ENCODE data around the gene RBM8A.

RBM8A gene

DNA sequence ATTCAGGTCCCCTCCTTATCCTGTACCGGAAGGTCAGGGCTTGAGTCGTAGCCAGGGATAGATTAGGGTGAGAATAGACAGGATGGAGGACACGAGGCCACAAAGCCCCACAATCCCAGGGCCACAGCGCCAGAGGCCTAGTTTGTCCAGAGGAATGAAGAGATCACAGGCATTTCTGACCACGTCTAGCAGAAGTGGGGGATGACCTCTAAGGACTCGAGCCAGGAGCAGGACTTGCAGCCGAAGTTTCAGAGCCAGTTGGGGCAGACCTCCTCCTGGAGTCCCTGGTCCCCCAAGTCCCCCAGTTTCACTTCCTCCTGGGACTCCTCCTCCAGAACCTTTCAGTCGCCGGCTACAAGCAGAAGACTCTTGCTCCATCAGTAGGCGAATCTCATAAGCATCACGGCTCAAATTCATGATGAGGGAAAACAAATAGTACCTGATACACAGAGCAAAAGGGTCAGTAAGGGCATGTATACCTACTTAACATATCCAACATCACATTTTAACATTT is 15.1 kb downstream of the RBM8A start:
- Histone ChIP-seq H3K9me3 (ENCODE audit: low read depth, low read length) (no peaks in the 10 kb centered on the region), H3K9ac (ENCODE audit: insufficient read length) (no peak overlapping the region), H3K27ac (no peak overlapping the region), H3K36me3 (ENCODE audit: insufficient read depth, low read length) (no peaks in the 10 kb centered on the region; the same call in 1 of the 2 replicates), H3K4me3 (no peak overlapping the region)
- TF ChIP-seq EZH2 (IDR thresholded peaks at IDR 0.05) (no peak), FOXP2 (optimal IDR thresholded peaks at IDR 0.05; ENCODE audit: control extremely low read depth, extremely low read length, insufficient read depth) (no peak), POLR2AphosphoS5 (IDR thresholded peaks at IDR 0.05; ENCODE audit: borderline replicate concordance, low read depth, low read length) (no peak)
- DNase-seq (ENCODE audit: low read depth, low spot score) = no peak

DNA sequence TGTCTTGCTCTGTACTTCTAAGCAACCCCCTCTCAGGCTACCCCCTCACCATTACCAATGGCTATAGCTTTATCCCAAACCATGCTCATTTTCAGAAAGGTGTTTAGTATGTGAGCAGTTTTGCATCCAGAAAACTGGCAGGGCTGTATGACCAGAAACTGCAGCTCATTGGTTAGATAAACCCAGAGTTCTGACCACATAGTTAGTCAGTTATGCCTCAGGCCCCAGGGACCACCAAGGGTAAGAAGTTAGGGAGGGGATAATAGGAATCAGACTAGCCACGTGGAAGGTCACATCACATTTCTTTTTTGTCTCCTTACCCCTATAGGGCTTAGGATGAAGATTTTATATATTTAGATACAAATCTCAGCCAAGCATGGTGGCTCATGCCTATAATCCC is 18.6 kb downstream of the RBM8A start:
- H3K4me3 ChIP-seq = no peak overlapping the region
- no peak for DNase-seq (ENCODE audit: low read depth, low spot score)
- no peak overlapping the region for H3K9ac ChIP-seq (ENCODE audit: insufficient read length)
- no peaks in the 10 kb centered on the region for H3K9me3 ChIP-seq (ENCODE audit: low read depth, low read length)
- TF ChIP-seq FOXP2 (optimal IDR thresholded peaks at IDR 0.05; ENCODE audit: control extremely low read depth, extremely low read length, insufficient read depth) (no peak), EZH2 (IDR thresholded peaks at IDR 0.05) (no peak)
- no peaks in the 10 kb centered on the region; the same call in 1 of the 2 replicates for H3K36me3 ChIP-seq (ENCODE audit: insufficient read depth, low read length)
- no peak overlapping the region for H3K27ac ChIP-seq

DNA sequence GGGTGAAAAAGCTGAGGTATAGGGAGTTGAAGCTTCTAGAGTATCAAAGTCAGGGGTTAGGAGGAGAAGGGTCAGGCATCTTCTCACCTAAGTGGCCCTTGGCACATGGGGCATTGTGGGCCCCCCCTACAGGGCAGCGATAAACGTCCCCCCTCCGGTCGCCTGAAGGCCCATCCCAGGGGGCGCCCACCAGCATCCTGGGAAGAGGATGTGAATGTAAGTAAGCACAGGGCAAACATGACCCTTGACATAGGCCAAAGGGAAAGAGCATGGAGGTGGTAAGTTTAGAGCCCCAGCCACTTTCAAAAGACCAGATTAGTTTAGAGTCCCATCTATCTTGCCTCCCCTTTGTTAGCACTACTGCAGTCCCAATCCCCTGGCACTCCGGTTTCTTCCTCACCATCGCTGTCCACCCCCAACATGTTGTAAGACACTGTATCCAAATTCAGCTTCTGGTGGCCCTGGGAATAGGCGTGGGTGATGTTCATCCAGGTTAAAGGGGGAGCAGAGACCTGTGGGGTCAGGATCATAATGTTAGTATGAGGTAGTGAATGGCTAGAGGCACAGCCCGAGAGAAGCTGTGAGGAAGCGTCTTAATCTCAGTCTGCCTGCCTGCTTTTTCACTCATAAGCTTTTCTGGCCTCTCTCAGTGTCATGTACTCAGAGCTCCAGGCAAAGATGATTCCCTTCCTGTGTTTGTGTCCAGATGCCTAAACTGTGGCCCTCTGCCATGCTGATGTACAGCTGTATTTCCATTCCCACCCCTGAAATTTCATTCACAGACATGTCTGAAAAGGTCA is 20.1 kb downstream of the RBM8A start:
- H3K9ac ChIP-seq (ENCODE audit: insufficient read length) = no peak overlapping the region
- no peak for DNase-seq (ENCODE audit: low read depth, low spot score)
- H3K27ac ChIP-seq = no peak overlapping the region
- no peaks in the 10 kb centered on the region for H3K9me3 ChIP-seq (ENCODE audit: low read depth, low read length)
- H3K4me3 ChIP-seq = no peak overlapping the region
- H3K36me3 ChIP-seq (ENCODE audit: insufficient read depth, low read length) = no peaks in the 10 kb centered on the region; the same call in 1 of the 2 replicates
- no peak for TF ChIP-seq FOXP2 (optimal IDR thresholded peaks at IDR 0.05; ENCODE audit: control extremely low read depth, extremely low read length, insufficient read depth)
- TF ChIP-seq EZH2 (IDR thresholded peaks at IDR 0.05) = no peak
- no peak for TF ChIP-seq POLR2AphosphoS5 (IDR thresholded peaks at IDR 0.05; ENCODE audit: borderline replicate concordance, low read depth, low read length)

DNA sequence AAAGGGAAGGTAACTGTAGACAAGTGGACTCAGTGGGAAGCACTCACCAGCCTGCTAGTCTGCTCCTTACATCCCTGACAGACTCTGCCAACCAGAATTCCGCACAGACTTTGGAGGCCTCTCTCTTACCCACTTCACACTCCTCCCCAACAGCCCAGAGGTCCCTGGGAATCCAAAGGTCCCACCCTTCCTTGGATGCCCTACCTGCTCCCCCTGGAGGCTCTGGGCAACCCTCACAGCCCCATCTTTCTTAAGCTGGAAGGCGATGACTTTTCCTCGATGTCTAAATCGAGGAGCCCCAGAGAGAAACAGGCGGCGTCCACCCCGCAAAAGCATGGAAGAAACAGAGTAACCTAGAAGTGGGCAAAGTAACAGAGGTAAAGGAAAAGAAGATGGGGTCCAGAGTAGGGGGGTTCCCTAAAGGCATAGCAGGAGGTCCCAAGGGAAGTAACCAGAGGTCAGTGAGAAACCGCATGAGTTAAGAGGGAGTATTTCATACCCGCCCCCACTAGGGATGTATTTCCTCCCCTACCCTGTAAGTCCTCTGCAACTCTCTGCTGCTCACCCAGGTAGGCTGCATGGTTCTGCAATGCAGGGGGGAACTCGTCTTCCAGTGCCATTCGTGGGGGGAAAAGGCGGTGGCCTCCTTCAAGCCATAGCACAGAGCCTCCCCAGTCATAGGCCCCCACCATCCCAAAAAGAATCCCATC is 25.8 kb downstream of the RBM8A start:
- no peaks in the 10 kb centered on the region for H3K9me3 ChIP-seq (ENCODE audit: low read depth, low read length)
- no peak for DNase-seq (ENCODE audit: low read depth, low spot score)

DNA sequence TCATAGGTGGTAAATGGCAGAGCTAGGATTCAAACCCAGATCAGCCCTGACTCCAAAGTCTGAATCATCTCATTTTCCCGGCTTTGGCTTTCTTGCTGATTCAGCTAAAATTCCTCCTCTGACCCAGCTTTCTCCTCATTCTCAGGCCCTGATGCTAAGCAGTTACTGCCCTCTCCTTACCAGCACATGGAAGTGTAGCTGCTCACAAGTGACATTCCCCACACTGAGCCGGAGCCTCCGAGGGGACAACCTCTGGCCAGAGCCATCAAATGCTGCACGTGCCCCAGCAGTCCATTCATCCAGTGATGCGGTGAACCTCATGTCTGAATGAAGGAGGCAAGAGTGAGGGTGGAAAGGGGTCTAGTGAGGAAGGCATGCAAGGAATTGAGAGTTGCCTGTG is 28.5 kb downstream of the RBM8A start:
- no peak for DNase-seq (ENCODE audit: low read depth, low spot score)
- H3K27ac ChIP-seq = no peak overlapping the region
- no peak for TF ChIP-seq FOXP2 (optimal IDR thresholded peaks at IDR 0.05; ENCODE audit: control extremely low read depth, extremely low read length, insufficient read depth)
- TF ChIP-seq POLR2AphosphoS5 (IDR thresholded peaks at IDR 0.05; ENCODE audit: borderline replicate concordance, low read depth, low read length) = no peak
- no peak for TF ChIP-seq EZH2 (IDR thresholded peaks at IDR 0.05)
- H3K9ac ChIP-seq (ENCODE audit: insufficient read length) = no peak overlapping the region
- no peaks in the 10 kb centered on the region for H3K36me3 ChIP-seq (ENCODE audit: insufficient read depth, low read length)
- H3K4me3 ChIP-seq = no peak overlapping the region
- no peaks in the 10 kb centered on the region for H3K9me3 ChIP-seq (ENCODE audit: low read depth, low read length)

More for the DNA sequence above, 25.8 kb downstream of the RBM8A start:
- no peak for TF ChIP-seq FOXP2 (optimal IDR thresholded peaks at IDR 0.05; ENCODE audit: control extremely low read depth, extremely low read length, insufficient read depth)
- no peak for TF ChIP-seq EZH2 (IDR thresholded peaks at IDR 0.05)
- TF ChIP-seq POLR2AphosphoS5 (IDR thresholded peaks at IDR 0.05; ENCODE audit: borderline replicate concordance, low read depth, low read length) = no peak
- Histone ChIP-seq H3K27ac (no peak overlapping the region), H3K4me3 (no peak overlapping the region), H3K36me3 (ENCODE audit: insufficient read depth, low read length) (no peaks in the 10 kb centered on the region), H3K9ac (ENCODE audit: insufficient read length) (no peak overlapping the region)

DNA sequence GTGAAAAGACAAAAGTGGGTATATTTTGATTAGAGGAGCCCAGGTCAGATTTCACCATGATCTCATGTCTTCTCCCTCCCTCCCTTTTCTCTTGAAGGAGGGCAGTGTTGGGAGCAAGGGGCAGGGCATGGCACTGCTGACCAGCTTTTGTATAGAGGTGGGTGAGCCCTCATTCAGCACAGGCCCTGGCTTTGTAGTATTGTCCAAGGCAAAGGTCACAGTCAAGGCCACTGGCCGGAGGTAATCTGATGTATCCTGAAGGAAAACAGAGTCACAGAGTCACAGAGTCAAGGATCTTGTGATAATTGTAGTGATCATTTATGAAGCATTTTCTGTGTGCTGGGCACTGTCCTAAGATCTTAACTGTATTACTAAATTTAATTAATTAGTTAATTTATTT is 29.3 kb downstream of the RBM8A start:
- H3K27ac ChIP-seq = no peak overlapping the region
- H3K9ac ChIP-seq (ENCODE audit: insufficient read length) = no peak overlapping the region

DNA sequence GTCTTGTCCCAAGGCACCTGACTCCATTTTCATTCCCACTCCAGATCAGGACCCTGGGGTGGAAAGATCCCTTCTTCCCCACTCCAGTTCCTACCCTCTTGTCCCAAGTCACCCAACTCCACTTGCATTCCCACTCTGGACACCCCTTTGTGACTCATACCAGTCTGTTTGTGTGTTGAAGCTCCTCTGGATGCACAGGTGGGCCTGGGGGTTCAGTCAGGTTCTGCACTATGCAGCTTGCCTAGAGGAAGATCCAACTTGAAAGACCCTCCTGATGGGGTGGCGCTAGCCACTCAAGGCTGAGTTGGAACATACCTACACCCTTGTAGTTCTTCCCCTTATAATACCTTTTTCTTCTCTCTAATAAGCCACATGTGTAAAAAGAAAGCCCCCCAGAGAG is 31.8 kb downstream of the RBM8A start:
- H3K9ac ChIP-seq (ENCODE audit: insufficient read length) = no peak overlapping the region
- H3K27ac ChIP-seq = no peak overlapping the region
- H3K4me3 ChIP-seq = no peak overlapping the region
- no peak for DNase-seq (ENCODE audit: low read depth, low spot score)
- H3K36me3 ChIP-seq (ENCODE audit: insufficient read depth, low read length) = no peaks in the 10 kb centered on the region
- no peaks in the 10 kb centered on the region for H3K9me3 ChIP-seq (ENCODE audit: low read depth, low read length)
- TF ChIP-seq EZH2 (IDR thresholded peaks at IDR 0.05) (no peak), POLR2AphosphoS5 (IDR thresholded peaks at IDR 0.05; ENCODE audit: borderline replicate concordance, low read depth, low read length) (no peak), FOXP2 (optimal IDR thresholded peaks at IDR 0.05; ENCODE audit: control extremely low read depth, extremely low read length, insufficient read depth) (no peak)

More for the DNA sequence above, 29.3 kb downstream of the RBM8A start:
- no peaks in the 10 kb centered on the region for H3K9me3 ChIP-seq (ENCODE audit: low read depth, low read length)
- no peak overlapping the region for H3K4me3 ChIP-seq
- H3K36me3 ChIP-seq (ENCODE audit: insufficient read depth, low read length) = no peaks in the 10 kb centered on the region
- TF ChIP-seq EZH2 (IDR thresholded peaks at IDR 0.05) (no peak), FOXP2 (optimal IDR thresholded peaks at IDR 0.05; ENCODE audit: control extremely low read depth, extremely low read length, insufficient read depth) (no peak)
- DNase-seq (ENCODE audit: low read depth, low spot score) = no peak

DNA sequence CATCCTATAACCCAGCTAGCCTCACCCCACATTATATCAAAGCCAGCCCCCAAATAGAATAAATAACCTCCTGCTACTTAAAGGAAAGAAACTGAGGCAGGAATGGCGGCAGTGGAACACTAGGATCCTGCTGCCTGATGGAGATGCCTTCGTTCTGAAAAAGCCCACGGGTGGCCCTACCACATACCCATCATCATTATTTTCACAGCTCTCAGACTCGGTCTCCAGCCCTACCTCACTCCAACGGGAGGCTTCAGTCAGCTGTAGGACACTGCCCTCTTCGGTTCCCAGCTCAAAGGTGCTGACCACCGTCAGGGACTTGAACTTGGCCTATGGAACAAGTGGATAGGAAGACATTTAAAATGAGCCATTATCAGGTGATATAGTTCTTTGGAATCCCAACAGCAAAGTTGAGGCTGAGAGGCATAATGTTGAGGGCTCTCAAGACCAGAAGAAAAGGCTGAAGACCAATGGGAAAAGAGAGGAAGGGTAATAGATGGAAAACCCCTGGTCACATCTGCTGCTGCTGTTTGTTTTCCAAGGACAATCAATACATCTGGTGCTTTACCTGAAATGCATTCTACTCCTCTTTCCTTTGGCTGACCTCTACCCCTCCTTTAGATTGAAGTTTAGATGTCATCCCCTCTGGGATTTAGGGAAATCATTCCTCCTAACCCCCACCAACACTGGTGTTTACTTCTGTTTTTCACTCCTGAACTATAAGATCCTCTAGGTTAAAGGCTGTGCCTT is 33.8 kb downstream of the RBM8A start:
- DNase-seq (ENCODE audit: low read depth, low spot score) = no peak
- no peak overlapping the region for H3K9ac ChIP-seq (ENCODE audit: insufficient read length)
- no peak overlapping the region for H3K4me3 ChIP-seq
- H3K36me3 ChIP-seq (ENCODE audit: insufficient read depth, low read length) = no peaks in the 10 kb centered on the region
- H3K27ac ChIP-seq = no peak overlapping the region
- TF ChIP-seq EZH2 (IDR thresholded peaks at IDR 0.05) (no peak), FOXP2 (optimal IDR thresholded peaks at IDR 0.05; ENCODE audit: control extremely low read depth, extremely low read length, insufficient read depth) (no peak), POLR2AphosphoS5 (IDR thresholded peaks at IDR 0.05; ENCODE audit: borderline replicate concordance, low read depth, low read length) (no peak)
- no peaks in the 10 kb centered on the region for H3K9me3 ChIP-seq (ENCODE audit: low read depth, low read length)
